HG03108 (cell line): ENCODE measurements around the gene GTF2H1.
A peak's percentile ranks its signal among the peaks of the same experiment; 100 is the strongest.

ENCODE experiments used
- ATAC-seq: cut with Tn5 transposase; IDR thresholded peaks from one replicate; pipeline ENCODE4 v1.9.1; 2021; ENCODE audit warnings: moderate library complexity; ENCODE audit not compliant: unreplicated experiment

GTF2H1 gene

DNA sequence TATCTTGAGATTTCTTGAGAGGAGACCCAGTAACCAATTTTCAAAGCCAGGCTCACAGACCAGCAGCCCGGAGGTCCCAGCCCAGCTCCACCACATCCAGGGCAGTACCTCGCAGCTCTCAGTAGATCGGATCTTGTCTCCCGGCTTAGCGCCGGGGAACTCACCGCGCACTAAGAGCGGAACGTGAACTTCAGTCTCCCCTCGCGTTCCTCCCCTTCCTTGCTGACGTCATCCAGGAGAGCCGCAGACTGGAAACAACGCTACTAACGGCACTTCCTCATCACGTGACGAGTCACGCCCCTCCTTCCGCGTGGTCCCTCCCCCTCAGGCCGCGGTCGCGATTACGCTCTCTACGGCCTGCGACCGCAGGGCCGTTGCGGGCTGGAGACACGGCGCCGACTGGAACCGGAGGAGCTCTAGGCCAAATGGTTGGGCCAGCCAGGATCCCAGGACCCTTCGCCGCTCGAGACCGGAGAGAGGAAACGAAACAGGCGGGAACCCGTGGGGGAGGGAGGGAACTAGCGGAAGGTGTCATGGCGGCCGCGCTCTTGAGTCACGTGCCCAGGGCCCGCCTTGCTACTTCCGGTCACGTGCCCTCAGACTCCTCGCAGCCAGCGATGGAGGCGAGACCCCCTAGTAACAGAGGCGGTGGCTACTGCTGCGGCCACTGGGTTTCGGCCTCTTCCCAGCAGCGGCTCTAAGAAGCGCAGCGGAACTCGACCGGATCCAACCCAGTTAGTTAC, at the start of gene GTF2H1, which contains the start of gene HPS5:
Gene GTF2H1 (plus strand): TSS at position 599 of the 743 bp plus-strand sequence. CDS start 10,508 bp downstream, outside the sequence.
Gene HPS5 (minus strand): TSS at position 172 of the 743 bp plus-strand sequence. CDS start 4,282 bp downstream, outside the sequence.
- ATAC-seq, result peak; percentile 81

DNA sequence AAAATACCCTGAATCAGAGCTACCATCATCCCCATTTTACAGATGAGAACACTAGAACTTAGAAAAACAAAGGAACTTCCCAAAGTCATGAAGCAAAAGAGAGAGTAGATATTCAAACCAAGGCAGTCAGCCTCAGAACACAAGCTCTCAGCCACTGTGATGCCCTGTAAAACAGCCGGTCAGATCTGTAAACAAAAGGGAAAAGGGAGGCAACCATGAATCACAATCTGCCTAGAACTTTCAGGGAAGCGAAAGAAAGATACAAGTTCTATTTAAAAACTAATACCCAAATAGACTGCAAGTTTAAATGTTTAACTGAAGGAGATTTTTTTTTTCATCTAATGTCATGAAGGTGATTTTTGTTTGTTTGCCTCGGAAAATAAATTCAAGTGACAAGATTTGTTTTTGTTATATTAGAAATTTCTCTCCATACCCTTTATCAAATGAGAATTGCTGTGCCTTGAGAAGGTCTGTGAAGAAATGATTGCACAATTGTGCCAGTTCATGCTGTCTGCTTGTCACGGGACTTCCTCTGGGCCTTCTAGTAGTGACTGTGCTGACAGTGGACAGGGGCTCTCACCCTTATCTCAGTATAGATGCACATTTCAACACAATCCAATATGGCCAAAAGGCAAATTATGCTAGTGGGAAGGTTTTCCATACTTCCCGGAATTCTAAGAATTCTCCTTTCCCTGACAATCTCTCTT, 44.6 kb upstream of the GTF2H1 start:
- ATAC-seq, result no peak

DNA sequence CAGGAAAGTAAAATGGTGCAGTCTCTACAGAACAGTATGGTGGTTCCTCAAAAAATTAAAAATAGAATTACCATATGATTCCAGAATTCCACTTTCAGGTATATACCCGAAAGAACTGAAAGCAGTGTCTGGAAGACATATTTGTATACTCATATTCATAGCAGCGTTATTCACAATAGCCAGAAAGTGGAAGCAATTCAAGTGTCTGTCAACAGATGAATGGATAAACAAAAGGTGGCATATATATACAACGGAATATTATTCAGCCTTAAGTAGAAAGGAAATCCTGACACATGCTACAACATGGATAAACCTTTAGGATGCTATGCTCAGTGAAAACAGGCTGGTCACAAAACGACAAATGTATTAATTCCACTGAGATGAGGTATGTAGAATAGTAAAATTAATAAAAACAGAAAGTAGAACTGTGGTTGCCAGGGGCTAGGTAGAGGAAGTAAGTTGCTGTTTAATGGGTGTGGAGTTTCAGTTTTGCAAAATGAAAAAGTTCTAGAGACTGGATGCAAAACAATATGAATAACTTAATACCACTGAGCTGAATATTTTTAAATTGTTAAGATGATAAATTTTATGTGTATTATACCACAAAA, 41.8 kb upstream of the GTF2H1 start:
- ATAC-seq, result peak; percentile 81

DNA sequence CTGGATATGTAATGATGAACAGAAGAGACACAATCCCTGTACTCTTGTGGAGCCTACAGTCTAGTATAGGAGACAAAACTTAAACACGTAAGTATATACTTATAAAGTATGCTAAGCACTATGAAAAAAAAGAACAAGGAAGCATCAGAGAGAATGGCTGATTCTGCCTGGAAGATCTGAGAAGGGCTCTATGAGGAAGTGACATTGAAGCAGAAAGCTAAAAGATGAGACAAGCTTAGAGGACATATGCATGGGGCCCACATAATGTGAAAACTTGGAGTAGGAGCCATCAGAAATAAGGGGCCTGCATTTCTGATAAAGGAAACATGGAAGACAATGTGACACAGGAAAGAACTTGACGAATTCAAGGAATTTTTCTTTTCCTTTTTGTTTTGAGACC, 39.7 kb upstream of the GTF2H1 start:
- no peak for ATAC-seq

DNA sequence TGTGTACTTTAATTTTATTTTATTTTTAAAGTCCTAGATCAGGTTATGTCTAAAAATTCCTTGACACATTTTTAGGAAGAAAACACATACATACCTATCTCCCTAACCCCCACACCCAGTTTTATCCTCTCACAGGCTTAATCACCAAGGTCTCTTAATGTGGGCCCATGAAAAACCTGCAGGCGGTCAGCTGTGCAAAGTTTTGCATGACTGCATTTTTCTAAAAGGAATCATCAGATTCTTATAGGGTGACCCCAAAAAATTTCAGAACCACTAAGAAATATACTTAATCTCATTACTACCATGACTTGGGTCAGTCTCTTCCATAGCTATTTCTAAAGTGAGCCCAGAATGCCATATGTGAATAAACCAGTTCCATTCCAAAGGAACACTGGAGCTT, 36.5 kb upstream of the GTF2H1 start:
- ATAC-seq, result no peak

DNA sequence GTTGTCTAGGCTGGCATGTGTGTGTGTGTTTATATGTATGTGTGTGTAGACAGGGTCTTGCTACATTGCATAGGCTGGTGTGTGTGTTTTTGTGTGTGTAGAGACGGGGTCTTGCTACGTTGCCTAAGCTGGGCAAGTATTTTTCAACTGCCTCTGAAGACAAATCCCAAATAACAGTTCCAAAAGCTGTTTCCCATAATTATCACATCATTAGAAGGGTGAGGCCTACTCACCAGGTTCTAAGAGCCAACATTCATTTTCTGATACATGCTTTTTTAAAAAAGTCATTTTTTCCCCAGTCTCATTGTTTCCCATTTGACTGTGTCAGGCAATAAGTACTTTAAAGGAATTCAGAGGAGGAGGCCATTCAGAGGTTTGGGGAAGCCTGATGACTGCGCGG, 33.5 kb upstream of the GTF2H1 start:
- no peak for ATAC-seq

DNA sequence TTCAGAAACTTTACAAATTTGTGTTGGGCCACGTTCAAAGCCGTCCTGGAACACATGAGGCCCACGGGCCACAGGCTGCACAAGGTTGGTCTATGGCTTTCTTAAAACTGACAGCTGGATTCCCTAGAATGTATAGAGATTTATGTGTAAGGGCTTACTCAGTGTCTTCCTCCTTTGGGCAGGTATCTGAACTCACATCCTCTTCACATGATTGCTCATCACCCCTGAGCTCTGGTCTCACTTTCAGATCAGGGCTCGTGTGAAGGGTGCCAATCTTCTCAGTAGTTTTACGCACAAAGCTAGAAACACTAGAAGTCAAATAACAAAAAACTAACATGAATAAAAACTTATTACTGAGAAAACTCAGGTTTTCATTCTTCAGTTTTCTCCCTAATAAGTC, 27.5 kb upstream of the GTF2H1 start:
- ATAC-seq, result no peak

DNA sequence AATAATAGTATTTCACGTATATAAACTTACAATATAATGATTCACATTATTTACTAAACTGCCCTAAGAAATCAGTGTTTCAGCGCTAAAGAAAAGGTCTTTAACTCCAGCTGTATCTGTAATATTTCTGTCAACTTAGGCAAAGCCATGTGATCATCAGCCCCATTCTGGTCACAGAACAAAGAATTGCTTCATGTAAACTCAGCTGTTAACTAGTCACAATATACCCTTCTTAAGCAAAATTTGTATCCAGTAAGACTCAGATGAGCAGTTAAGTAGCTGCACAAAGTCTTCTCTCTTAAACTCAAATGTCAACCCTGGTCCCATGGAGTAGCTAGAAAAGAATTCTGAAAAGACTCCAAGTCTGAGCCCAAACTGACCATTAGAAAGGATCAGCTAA, 27.1 kb upstream of the GTF2H1 start:
- ATAC-seq, result no peak

DNA sequence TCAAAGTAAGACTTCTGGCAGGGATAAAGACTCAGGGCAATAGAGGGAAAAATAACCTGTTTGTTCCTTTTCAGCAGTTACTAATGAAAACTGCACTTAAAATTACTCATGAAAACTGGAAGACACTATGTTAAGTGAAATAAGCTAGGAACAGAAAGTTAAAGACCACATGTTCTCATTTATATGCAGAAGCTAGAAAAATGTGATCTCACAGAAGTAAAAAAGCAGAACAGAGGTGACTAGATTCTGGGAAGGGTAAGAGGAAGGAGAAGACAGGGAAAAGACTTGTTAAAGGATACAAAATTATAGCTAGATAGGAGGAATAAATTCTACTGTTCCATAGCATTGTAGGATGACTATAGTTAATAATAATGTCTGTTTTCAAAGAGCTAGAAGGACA, 22.6 kb upstream of the GTF2H1 start:
- no peak for ATAC-seq

DNA sequence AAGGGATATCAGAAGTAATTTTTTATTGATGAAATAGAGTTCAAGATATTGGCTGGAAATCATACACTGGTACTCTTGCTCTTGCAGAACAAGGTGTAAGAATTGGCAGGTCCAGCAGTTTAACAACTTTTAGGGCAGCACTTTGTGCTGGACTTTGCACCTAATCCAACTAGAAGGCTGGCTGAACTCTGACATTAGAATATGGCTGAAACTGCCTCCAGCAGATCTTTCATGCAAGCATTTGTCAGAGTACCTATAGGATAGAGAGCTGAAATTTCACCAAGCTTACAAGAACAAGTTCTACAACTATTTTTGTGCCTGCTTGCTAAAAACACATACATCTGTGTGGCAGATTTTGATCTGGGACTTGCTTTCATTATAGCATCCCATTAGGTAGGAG, 17.6 kb upstream of the GTF2H1 start:
- ATAC-seq, result no peak

DNA sequence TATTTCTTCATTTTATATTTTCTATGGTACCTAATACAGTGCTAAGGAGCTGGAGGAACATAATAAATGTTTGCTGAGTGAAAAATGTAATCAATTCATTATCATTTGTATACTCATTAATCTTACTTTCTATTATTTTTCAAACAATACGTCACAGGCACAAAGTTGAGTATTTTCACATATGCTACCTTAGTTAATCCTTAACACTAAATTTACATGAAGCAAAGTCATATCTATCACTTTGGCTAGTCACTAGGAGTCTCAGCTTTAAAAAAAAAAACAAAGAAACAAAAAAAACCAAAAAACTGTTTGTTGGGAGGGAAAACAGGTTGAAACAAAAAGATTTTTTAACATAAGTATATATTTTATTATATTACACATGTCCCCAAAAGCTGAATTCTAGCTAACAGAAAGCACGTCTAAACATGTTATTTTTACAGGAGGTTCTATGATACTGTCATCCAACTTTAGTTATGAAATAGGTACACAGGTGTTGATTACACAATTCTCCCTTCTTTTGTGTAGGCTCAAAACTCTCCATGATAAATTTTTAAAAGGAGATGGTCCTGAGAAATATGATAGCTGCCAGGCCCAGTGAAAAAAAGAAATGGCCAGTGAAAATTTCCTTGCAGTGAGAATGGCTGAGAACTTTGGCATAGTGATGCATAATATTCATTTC, 14.8 kb upstream of the GTF2H1 start:
- ATAC-seq, result no peak

DNA sequence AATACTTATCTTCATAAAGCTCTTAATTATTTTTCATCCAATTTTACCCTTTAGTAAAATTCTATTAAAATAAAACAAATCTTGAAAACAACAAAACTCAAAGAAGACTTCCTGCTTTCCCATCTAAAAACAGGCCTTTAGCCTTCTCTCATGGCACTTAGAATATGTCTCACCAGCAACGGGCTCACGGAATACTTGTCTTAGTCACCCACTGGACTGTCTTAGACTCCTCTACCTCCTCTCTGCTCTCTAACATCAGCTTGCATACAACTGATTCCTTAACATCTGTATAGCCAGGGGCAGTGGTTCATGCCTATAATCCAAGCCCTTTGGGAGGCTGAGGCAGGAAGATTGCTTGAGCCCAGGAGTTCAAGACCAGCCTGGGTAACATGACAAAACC, 14.1 kb upstream of the GTF2H1 start:
- no peak for ATAC-seq

DNA sequence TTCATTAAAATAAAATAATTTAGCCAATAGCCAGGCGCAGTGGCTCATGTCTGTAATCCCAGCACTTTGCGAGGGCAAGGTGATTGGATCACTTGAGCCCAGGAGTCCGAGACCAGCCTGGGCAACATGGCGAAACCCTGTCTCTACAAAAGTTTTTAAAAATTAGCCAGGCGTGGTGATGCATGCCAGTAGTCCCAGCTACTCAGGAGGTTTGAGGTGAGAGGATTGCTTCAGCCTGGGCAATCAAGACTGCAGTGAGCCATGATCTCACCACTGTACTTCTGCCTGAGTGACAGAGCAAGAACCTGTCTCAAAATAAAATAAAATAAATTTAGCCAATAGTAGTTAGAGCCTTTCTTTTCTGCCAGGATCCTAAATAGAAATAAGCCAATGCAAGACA, 12.7 kb upstream of the GTF2H1 start:
- ATAC-seq, result no peak

DNA sequence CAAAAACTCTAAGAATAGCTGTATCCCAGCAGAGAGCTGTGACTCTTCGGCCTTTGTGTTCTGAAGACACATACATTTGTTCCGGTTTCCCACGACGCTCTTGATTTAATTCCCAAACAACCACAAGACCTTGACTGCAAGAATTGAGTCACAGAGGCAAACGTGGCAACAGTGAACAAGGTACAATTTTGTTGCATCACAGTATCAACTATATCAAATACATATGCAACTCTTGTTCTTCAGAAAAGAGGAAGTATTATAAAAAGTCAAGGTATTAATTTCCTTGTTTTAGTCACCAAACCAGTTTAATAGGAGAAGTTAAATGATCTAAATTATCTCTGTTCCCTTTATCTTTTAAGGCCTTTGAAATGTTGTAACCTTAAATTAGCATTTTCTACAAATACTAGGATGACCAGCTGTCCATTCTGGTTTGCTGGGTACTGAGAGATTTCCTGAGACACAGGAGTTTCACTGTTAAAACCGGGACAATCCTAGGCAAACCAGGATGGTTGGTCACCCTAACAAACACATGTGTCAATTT, 11.5 kb upstream of the GTF2H1 start:
- peak; percentile 46 for ATAC-seq

DNA sequence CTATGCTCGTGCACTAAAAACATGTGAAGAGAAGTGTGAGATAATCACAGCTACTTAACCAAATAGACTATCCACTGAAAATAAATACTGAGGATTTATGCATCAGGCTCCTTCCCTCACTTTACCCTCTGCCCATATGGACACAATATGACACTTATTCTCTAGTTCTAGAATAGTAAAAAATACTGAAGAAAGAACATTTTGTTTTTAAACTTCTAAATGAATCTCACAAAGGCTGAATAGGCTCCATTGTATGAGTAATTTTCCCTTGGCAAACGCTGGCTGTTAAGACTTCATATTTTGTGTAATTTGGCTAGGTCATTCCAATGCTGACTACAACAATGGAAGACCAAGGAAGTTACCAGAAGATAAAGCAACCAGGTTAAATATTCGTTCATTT, 10.4 kb upstream of the GTF2H1 start:
- ATAC-seq, result no peak

DNA sequence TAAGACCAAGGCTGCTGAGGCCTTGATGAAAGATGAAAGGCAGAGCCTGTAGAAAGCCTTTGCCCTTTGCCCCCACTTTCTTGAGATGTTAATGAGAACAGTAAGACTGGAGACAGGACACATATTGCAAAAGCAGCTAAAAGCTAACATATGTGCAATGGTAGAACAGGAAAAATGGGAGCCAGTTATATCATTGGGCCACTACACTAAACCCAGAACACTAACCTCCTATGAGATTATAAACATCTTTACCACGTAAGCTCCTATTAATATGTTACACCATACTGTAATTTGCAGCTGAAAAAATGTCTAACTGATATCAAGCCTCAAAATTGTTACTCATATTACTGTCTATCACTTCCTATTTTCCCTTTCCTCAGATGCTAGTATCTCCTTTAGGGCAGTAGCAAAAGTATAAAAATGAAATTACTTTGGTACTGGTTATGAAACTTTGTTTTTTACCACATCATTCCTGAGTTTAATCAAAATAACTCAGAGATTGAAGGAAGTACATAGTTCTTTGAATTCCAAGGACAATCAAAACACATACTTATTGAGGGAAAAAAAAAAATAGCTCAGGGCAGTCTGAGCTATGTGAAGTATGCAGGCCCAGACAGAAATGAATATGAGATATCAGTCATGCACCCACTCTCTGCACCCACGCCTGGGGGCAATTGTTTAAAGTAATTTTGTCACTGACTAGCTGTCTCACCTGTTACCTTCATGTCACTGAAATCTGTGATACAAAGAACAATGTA, 9.5 kb upstream of the GTF2H1 start:
- no peak for ATAC-seq

DNA sequence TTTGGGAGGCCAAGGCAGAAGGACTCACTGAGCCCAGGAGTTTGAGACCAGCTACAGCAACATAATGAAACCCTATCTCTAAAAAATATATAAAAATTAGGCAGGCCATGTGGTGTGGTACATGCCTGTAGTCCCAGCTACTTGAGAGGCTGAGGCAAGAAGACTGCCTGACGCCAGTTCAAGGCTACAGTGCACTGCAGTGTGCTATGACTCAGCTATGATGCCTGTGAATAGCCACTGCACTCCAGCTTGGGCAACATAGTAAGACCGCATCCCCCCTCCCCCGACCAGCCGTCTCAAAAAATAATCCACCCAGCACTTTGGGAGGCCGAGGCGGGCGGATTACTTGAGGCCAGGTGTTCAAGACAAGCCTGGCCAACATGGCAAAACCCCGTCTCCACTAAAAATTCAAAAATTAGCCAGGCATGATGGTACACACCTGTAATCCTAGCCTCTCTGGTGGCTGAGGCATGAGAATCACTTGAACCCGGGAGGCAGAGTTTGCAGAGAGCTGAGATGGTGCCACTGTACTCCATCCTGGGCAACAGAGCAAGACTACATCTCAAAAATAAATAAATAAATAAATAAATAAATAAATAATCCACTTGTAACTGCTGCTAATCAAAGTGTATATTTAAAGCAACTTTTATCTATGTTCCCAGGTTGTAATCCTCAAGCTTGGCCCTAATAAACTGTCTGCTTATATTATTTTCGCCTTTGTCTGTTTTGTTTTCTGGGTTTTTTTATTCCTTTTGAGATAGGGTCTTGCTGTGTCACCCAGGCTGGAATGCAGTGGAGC, 8.2 kb upstream of the GTF2H1 start:
- ATAC-seq, result no peak

DNA sequence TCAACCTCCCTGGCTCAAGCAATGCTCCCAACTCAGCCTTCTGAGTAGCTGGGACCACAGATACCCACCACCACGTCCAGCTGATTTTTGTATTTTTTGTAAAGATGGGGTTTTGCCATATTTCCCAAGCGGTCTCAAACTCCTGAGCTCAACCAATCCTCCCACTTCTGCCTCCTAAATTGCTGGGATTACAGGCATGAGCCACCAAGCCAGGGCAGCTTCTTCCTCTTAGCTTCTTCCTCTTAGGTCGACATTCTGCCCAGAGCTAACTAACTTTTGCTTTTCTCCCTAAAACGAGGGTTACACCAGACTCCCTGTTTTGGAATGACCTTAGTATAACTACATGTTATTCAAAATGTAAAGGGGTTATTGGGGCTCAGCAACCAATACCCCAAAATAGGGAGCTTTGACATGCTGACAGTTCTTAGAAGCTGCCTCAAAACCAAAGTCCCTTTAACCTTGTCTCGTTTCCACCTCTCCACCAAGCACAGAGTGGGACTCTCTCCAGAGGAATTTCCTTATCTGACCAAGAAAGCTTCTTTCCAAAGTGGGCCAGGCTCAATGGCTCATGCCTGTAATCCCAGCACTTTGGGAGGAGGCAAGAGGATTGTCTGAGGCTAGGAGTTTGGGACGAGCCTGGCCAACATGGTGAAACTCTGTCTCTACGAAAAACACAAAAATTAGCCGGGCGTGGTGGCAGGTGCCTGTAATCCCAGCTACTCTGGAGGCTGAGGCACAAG, 7.4 kb upstream of the GTF2H1 start:
- no peak for ATAC-seq

DNA sequence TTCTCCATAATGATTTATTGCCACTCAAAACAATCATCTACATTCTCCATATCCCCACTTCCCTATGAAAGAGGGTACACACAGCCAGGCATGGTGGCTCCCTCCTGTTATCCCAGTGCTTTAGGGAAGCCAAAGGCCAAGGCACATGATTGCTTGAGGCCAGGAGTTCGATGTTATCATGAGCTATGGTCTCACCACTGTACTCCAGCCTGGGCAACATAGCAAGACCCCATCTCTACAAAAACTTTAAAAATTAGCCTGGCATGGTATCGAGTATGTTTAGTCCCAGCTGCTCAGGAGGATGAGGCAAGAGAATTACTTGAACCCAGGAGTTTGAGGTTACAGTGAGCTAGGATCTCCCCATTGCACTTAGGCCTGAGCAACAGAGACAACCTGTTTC, 6.5 kb upstream of the GTF2H1 start:
- ATAC-seq, result no peak
